Left lung (tissue), 10 donors: ENCODE results near the gene NDUFB7. TPM values are rescaled to one million over a fixed set of nuclear protein-coding genes. Genes with fewer than 3 reads are reported as not detected.
A peak's percentile ranks its signal among the peaks of the same experiment; 100 is the strongest.
"Not testable (repeated sequence)": the region's sequence is repeated elsewhere in the genome, so short reads cannot be mapped to it uniquely, and the experiment has no call there.

Experiments used
- ATAC-seq: fragments of 200-7000 bp; cut with Tn5 transposase; one replicate; pipeline ENCODE4 v1.9.1; 2020; ENCODE audit warnings: moderate library complexity
- DNase-seq, 4 donors: peaks; one replicate each; pipeline ENCODE4 v3.0.0-alpha.2; 2013 to 2020
- H3K27ac ChIP-seq, 2 donors: fragments of 200-600 bp; sonication (generic) in 1 of 2; one replicate each; pipeline versions ENCODE4 v1.5.0 to v1.8.0; 2020 to 2021
- H3K27me3 ChIP-seq, 2 donors: fragments of 200-600 bp; sonication (generic) in 1 of 2; one replicate each; pipeline versions ENCODE4 v1.5.0 to v1.8.0; 2020 to 2021
- H3K36me3 ChIP-seq, 2 donors: fragments of 200-600 bp; sonication (generic) in 1 of 2; one replicate each; pipeline versions ENCODE4 v1.5.0 to v1.8.0; 2020 to 2021
- H3K4me1 ChIP-seq, 2 donors: fragments of 200-600 bp; one replicate each; pipeline ENCODE4 v1.8.0; 2021
- H3K4me3 ChIP-seq, 2 donors: fragments of 200-600 bp; sonication (generic) in 1 of 2; one replicate each; pipeline versions ENCODE4 v1.5.0 to v1.8.0; 2020 to 2021; ENCODE audit warnings: mild to moderate bottlenecking in 1 of 2
- H3K9me3 ChIP-seq, 2 donors: fragments of 200-600 bp; sonication (generic) in 1 of 2; one replicate each; pipeline versions ENCODE4 v1.5.0 to v1.8.0; 2020 to 2021
- intact Hi-C, 2 donors: fragments of 100-400 bp; cut with DNase I; formaldehyde crosslinking; loops; one replicate each; pipeline versions ENCODE4 v1.11.2 to v1.14.2; 2022
- polyA plus RNA-seq, 6 donors: library from polyadenylated mRNA; unstranded; fragments of 120-200 nt; gene quantifications; one replicate each; pipeline ENCODE4 v1.2.1, GENCODE V29; 2013; ENCODE audit not compliant: insufficient read length in 6 of 6
- total RNA-seq, 2 donors: library from RNA; stranded (reverse); fragmentation: NEBNext Ultra II Directional; extraction: Animal tissue kit (Norgen Biotek cat#: 25700); gene quantifications; one replicate each; pipeline ENCODE4 v1.2.1, GENCODE V29; 2021
- TF ChIP-seq, protein P1 (sequence below), 2 donors: fragments of 200-600 bp; sonication (generic) in 1 of 2; IDR thresholded peaks; one replicate each; pipeline versions ENCODE4 v1.5.0 to v1.8.0; 2021; ENCODE audit warnings: antibody characterized with exemption in 2 of 2
- donor health status: DM: no; HTN: yes; CAD: no.
- donor health status: DM: no; HTN: no; CAD: no.

The NDUFB7 gene
- total and polyA plus RNA-seq, 8 donors, result 60.1 to 125 (median 87.5) TPM

DNA sequence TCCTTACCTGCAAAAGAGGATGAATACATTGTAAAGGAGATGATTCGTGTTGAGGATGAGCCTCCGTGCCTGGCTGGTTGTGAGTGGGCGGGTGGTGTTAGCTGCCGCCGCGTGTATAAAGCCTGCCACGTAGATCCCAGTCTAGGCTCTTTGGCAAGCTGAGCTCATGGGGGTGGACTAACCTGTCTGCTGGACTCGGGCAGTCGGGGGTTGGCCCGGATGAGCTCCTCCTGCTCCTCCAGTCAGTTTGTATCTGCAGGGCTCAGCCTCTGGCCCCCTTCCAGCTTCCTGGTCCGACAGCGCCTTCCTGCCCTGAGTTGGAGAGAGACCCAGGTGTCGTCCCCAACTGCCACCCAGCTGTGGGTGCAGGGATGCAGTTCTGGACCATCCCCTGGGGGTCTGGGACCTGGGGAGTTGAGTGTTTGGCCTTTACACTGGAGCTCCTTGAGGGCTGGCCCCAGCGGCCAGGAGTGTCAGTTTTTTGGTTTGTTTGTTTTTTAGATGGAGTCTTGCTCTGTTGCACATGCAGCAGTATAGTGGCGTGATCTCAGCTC lies 21.6 kb downstream of the NDUFB7 start:
- peaks cover 0 to 18% of the 10 kb centered on the region in 2 donors for H3K36me3 ChIP-seq
- H3K27ac ChIP-seq, result no peak overlapping the region
- H3K4me3 ChIP-seq, result no peak overlapping the region
- H3K27me3 ChIP-seq, result no peaks in the 10 kb centered on the region
- peak in 1 of 4 donors; percentile 63 for DNase-seq
- no peak for ATAC-seq
- peaks cover 0 to 21% of the 10 kb centered on the region in 2 donors for H3K4me1 ChIP-seq
- intact Hi-C loops, result no loop called here
- no peaks in the 10 kb centered on the region for H3K9me3 ChIP-seq
- TF ChIP-seq, protein P1, sequence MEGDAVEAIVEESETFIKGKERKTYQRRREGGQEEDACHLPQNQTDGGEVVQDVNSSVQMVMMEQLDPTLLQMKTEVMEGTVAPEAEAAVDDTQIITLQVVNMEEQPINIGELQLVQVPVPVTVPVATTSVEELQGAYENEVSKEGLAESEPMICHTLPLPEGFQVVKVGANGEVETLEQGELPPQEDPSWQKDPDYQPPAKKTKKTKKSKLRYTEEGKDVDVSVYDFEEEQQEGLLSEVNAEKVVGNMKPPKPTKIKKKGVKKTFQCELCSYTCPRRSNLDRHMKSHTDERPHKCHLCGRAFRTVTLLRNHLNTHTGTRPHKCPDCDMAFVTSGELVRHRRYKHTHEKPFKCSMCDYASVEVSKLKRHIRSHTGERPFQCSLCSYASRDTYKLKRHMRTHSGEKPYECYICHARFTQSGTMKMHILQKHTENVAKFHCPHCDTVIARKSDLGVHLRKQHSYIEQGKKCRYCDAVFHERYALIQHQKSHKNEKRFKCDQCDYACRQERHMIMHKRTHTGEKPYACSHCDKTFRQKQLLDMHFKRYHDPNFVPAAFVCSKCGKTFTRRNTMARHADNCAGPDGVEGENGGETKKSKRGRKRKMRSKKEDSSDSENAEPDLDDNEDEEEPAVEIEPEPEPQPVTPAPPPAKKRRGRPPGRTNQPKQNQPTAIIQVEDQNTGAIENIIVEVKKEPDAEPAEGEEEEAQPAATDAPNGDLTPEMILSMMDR (IDR thresholded peaks at IDR 0.05), result no peak

DNA sequence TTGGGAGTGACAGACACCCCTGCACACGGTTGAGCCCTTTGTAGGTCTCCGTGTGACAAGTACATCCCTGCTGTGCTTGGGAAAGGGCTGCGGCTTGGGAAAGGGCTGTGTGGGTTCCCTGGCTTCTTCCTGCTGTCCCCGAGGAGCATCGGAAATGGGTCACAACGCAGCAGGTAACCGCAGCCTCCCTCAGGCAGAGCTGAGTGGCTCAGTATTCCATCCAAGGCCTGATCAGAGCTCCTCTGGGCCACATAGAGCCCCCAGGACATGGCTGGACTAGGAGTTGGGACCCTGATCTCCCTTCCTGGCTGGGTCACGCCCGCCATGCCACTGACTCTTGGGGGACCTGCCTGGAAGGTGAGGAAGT lies 26.2 kb downstream of the NDUFB7 start:
- Histone ChIP-seq H3K9me3 (no peaks in the 10 kb centered on the region), H3K4me3 (no peak overlapping the region), H3K36me3 (peaks cover 0 to 12% of the 10 kb centered on the region in 2 donors), H3K27me3 (no peaks in the 10 kb centered on the region), H3K4me1 (peaks cover 0 to 9% of the 10 kb centered on the region in 2 donors), H3K27ac (no peak overlapping the region)
- intact Hi-C loops, result no loop called here
- DNase-seq (no peak), ATAC-seq (no peak)
- TF ChIP-seq, protein P1 (IDR thresholded peaks at IDR 0.05), result no peak

DNA sequence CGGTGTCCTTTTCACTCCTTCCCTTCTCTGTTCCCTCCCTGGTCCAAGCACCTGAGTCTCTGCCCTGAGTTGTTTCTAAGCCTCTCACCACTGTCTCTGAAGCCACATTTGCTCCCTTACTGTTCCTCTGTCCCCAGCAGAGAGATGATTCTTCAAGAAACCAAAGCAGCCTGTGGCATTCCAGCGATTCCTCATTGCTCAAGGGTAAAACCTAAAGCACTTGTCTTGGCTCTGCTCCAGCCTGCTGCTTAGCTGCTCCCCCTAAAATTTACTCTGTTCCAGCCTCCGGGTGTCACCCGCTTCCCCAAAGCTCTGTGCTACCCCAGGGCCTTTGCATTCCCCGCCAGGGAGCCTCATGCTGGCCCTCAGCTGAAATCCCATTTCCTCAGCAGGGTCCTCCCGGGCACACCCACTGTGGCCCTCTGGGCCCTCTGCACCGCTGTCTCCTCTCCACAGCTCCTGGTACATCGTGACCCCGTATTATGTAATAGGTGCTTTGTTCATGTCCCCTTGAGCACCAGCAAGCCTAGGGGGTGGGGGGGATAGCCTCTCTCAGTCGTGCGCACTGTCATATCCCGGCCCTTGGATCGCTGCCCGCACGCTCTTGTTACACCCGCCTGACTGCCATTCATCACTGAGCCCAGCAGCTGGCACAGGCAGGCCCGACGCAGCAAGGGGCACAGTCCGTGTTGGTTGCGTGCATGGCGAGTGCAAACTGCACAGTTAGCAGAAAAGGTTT lies 26.7 kb downstream of the NDUFB7 start:
- ATAC-seq (peak; percentile 70), DNase-seq (peak in 1 of 4 donors; percentile 82)
- Histone ChIP-seq H3K27me3 (no peaks in the 10 kb centered on the region), H3K27ac (no peak overlapping the region), H3K9me3 (no peaks in the 10 kb centered on the region), H3K36me3 (peaks cover 0 to 9% of the 10 kb centered on the region in 2 donors), H3K4me1 (peaks cover 0 to 5% of the 10 kb centered on the region in 2 donors), H3K4me3 (no peak overlapping the region)
- TF ChIP-seq, protein P1 (IDR thresholded peaks at IDR 0.05), result no peak
- intact Hi-C loops, result no loop called here

DNA sequence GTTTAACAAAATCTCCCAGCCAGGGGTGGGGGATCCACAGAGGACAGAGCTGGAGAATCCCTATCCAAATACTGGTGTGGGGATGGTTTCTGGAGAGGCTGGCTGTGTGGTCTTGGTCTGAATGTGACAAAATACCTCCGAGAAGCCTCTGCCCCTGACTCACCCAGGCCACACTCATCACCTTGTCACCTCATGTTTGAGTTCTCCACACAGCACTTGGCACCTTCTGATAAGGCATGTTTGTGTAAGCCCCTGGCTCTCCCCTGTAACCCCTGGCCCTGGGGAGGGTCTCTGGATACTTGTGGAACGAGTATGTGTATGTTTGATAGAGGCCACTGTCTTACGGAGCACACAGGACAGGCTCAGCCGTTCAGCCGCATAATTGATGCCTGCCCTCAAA lies 27.8 kb downstream of the NDUFB7 start:
- ATAC-seq (no peak), DNase-seq (no peak)
- Histone ChIP-seq H3K27me3 (no peaks in the 10 kb centered on the region), H3K4me3 (no peak overlapping the region), H3K4me1 (peaks cover 0 to 5% of the 10 kb centered on the region in 2 donors), H3K36me3 (peaks cover 0 to 5% of the 10 kb centered on the region in 2 donors), H3K27ac (no peak overlapping the region), H3K9me3 (no peaks in the 10 kb centered on the region)
- TF ChIP-seq, protein P1 (IDR thresholded peaks at IDR 0.05), result no peak
- intact Hi-C loops, result no loop called here

DNA sequence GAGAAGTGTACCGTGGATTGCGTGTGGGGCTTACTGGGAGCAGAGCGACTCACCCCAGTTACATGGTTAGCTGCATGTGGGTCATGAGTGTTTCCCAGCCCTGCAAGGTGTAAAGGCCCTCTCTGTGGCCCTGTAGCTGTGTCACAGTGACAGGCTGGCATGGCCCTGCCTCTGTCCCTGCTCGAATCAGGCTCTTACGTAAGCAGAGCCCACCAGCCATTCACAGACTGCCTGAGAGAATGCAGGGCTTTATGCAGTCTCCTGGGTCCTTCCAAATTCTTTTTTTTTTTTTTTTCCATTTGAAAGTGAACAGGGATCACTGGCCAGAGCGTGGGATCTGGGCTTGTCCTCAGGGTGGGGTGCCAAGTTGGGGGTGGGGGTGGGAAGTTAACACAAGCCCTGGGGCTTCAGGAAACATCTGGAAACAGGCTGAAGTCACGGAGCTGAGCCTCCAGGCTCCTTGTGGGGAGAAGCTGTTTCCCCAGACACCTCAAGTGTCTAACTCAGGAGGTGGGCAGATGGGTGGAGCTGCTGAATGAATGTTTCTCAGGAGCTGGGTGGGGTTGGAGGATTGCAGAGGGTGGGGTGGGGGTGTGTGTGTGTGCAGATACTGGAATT lies 29.0 kb downstream of the NDUFB7 start:
- Histone ChIP-seq H3K4me3 (no peak overlapping the region), H3K9me3 (no peaks in the 10 kb centered on the region), H3K4me1 (peaks cover 0 to 9% of the 10 kb centered on the region in 2 donors), H3K36me3 (no peaks in the 10 kb centered on the region), H3K27ac (no peak overlapping the region), H3K27me3 (no peaks in the 10 kb centered on the region)
- intact Hi-C loops, result no loop called here
- TF ChIP-seq, protein P1 (IDR thresholded peaks at IDR 0.05), result no peak
- DNase-seq (no peak), ATAC-seq (peak; percentile 63)

DNA sequence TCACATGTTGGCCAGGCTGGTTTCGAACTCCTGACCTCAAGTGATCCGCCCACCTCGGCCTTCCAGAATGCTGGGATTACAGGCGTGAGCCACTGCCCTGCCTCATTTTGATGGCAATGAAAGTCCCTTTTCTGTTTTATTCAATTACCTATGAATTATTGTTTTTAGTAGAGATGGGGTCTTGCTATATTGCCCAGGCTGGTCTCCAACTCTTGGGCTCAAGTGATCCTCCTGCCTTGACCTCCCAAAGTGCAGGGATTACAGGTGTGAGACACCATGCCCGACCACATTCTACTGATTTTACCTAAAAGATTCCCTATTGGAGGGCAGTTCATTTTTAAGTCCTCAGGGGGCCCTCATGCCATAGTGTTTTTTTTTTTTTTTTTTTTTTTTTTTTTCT lies 29.9 kb downstream of the NDUFB7 start:
- H3K27me3 ChIP-seq, H3K9me3 ChIP-seq, H3K36me3 ChIP-seq, intact Hi-C loops, H3K27ac ChIP-seq, ATAC-seq, DNase-seq, H3K4me3 ChIP-seq, H3K4me1 ChIP-seq: not testable (repeated sequence)
